Measurements from ENCODE around the gene HOXC10.

HOXC10 gene

GRCh38 chr12:53992377-53992889 is 7.5 kb downstream of the HOXC10 start:
- DNase-seq (ENCODE audit: low read depth), result no peak

- DNase-seq (ENCODE audit: low read depth), result no peak
These were observed 8.4 kb downstream of the HOXC10 start for GRCh38 chr12:53993162-53994008.

GRCh38 chr12:53994009-53994263 is 9.0 kb downstream of the HOXC10 start:
- no peak for DNase-seq (ENCODE audit: low read depth)

GRCh38 chr12:53994264-53995001 is 9.5 kb downstream of the HOXC10 start:
- peak; percentile 39 for DNase-seq (ENCODE audit: low read depth)

- no peak for DNase-seq (ENCODE audit: low read depth)
These were observed 10.0 kb downstream of the HOXC10 start for GRCh38 chr12:53995002-53995377.

GRCh38 chr12:53995378-53996239 is 10.7 kb downstream of the HOXC10 start:
- DNase-seq (ENCODE audit: low read depth), result no peak

GRCh38 chr12:53996240-53997203 is 11.6 kb downstream of the HOXC10 start:
- no peak for DNase-seq (ENCODE audit: low read depth)

- no peak for DNase-seq (ENCODE audit: low read depth)
These were observed 12.5 kb downstream of the HOXC10 start for GRCh38 chr12:53997204-53998109.

- DNase-seq (ENCODE audit: low read depth), result no peak
These were observed 13.4 kb downstream of the HOXC10 start for GRCh38 chr12:53998110-53998899.

GRCh38 chr12:53998900-53999236 is 13.9 kb downstream of the HOXC10 start:
- no peak for DNase-seq (ENCODE audit: low read depth)

- DNase-seq (ENCODE audit: low read depth), result peak; percentile 91
These were observed 14.7 kb downstream of the HOXC10 start for GRCh38 chr12:53999559-54000115.

GRCh38 chr12:54000116-54001114 is 15.5 kb downstream of the HOXC10 start, which contains the start of gene HOXC9:
Gene HOXC9 (plus strand): TSS chr12:54000161. CDS start chr12:54000189, 28 bp downstream.
- no peak for DNase-seq (ENCODE audit: low read depth)

- DNase-seq (ENCODE audit: low read depth), result no peak
These were observed 16.6 kb downstream of the HOXC10 start for GRCh38 chr12:54001283-54002187.

- DNase-seq (ENCODE audit: low read depth), result no peak
These were observed 17.4 kb downstream of the HOXC10 start for GRCh38 chr12:54002278-54002914.

GRCh38 chr12:54002915-54003389 is 18.0 kb downstream of the HOXC10 start:
- no peak for DNase-seq (ENCODE audit: low read depth)

- no peak for DNase-seq (ENCODE audit: low read depth)
These were observed 18.7 kb downstream of the HOXC10 start for GRCh38 chr12:54003625-54004024.
